ENCODE data around the gene C4orf46. TPM values are rescaled to one million over a fixed set of nuclear protein-coding genes. Genes with fewer than 3 reads are reported as not detected.

Gene C4orf46
- total RNA-seq, 2 donors from 2014 or later = 4.3 to 8.1 TPM

DNA sequence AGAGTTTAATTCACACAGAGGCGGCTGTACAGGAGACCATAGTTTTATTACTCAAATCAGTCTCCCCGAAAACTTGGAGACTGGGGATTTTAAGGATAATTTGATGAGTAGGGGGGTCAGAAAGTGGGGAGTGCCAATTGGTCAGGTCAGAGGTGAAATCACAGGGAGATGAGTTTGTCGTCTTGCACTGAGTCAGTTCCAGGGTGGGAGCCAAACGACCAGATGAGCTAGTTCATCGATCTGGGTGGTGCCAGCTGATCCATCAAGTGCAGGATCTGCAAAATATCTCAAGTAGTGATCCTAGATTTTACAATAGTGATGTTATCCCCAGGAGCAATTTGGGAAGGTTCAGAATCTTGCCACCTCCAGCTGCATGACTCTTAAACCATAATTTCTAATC, 4.4 kb upstream of the C4orf46 start:
- no peaks in the 10 kb centered on the region for H3K4me1 ChIP-seq (replicated peaks)
- no peak overlapping the region for H3K27ac ChIP-seq
- 81% methylated on average over 5 of the region's 5 CpGs for WGBS
- H3K9me3 ChIP-seq = no peaks in the 10 kb centered on the region
- H3K4me3 ChIP-seq = no peak overlapping the region
- no peaks in the 10 kb centered on the region for H3K36me3 ChIP-seq
- no peak for DNase-seq (ENCODE audit: low spot score)
- TF ChIP-seq POLR2A (IDR thresholded peaks at IDR 0.05) (no peak), POLR2AphosphoS5 (IDR thresholded peaks at IDR 0.05) (no peak)
- TF ChIP-seq, protein P1, sequence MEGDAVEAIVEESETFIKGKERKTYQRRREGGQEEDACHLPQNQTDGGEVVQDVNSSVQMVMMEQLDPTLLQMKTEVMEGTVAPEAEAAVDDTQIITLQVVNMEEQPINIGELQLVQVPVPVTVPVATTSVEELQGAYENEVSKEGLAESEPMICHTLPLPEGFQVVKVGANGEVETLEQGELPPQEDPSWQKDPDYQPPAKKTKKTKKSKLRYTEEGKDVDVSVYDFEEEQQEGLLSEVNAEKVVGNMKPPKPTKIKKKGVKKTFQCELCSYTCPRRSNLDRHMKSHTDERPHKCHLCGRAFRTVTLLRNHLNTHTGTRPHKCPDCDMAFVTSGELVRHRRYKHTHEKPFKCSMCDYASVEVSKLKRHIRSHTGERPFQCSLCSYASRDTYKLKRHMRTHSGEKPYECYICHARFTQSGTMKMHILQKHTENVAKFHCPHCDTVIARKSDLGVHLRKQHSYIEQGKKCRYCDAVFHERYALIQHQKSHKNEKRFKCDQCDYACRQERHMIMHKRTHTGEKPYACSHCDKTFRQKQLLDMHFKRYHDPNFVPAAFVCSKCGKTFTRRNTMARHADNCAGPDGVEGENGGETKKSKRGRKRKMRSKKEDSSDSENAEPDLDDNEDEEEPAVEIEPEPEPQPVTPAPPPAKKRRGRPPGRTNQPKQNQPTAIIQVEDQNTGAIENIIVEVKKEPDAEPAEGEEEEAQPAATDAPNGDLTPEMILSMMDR (IDR thresholded peaks at IDR 0.05) = no peak
- H3K27me3 ChIP-seq (replicated peaks; ENCODE audit: insufficient read depth) = no peaks in the 10 kb centered on the region
- intact Hi-C loops (cut with DNase I) = no loop called here

DNA sequence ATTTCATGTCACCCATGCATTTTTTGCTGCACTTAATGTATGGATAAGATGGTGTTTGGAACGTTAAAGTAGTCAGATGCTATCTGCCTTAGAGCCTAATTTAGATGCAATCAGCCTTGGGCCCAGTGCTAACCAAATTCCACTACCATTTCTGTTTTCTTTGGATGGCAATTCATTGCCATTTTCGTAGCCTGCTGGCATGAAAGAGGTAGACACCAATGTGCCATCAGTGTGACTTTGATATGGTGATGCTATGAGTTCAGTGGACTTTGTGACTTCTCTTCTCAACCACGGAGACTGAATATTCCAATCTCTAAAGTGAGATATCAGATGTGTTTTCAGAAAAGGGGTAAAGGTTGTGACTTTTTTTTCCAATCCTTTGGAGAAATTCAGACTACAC, 1.9 kb upstream of the C4orf46 start:
- DNase-seq (ENCODE audit: low spot score) = no peak
- intact Hi-C loops (cut with DNase I) = loop anchor here (5.0 kb wide), 1 partner anchor 49 kb away; the partner anchor contains the start of gene PPID
- 78% methylated on average over 3 of the region's 3 CpGs for WGBS

DNA sequence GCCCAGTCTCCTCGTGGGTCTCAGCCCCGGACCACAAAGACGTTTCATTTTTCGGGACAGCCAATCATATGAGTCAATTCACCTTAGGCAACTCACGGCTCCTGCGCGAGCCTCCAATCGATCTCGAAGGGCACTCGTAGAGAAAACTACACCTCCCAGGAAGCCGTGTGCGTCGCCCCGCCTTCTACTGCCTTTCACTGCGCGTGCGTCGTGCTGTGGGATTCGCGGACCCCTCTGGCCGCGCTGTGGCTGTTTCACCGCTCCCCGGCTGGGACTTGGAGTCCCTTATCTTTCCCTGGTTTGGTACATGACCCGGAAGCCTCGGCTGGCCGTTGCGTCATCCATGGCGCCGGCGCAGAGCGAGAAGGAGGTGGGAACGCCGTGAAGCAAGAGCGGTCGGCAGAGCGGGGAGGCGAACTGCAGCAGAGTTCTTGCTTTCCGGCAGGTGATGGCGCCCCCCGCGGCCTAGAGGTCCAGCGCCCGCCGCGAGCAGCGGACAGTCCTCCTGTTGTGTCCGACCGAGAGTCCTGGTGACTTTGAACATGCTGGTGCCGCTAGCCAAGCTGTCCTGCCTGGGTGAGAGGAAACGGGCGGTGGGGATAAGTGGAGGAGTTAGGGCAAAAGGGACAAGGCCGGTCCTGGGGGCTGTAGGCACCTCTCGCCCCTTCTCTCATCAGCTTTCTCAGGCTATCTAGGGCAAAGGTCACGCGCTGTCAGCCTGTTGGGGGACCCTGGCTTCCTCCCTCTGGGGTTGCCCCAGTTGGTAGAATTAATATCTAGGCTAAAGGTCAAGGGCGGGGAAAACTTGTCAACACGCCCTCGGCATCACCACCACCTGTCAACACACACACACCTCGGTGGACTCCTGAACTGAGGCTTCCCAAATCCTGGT, 474 bp upstream of the C4orf46 start, which contains the start of gene ETFDH:
ETFDH (plus strand) TSS at position 382 of the 892 bp plus-strand sequence; CDS start at position 543, 161 bp downstream.
- Histone ChIP-seq H3K9me3 (no peaks in the 10 kb centered on the region), H3K4me1 (replicated peaks) (no peaks in the 10 kb centered on the region), H3K27me3 (replicated peaks; ENCODE audit: insufficient read depth) (no peaks in the 10 kb centered on the region), H3K27ac (peak within 1 kb of the TSS; percentile 90 to 95), H3K4me3 (peak within 1 kb of the TSS; percentile 55 to 72), H3K36me3 (no peaks in the 10 kb centered on the region)
- intact Hi-C loops (cut with DNase I) = loop anchor here (5.0 kb wide), 1 partner anchor 50 kb away; the partner anchor contains the start of gene PPID
- WGBS = under 1% methylated on average over 58 of the region's 60 CpGs
- peak; percentile 91 for TF ChIP-seq POLR2A (IDR thresholded peaks at IDR 0.05)
- TF ChIP-seq, protein P1 (IDR thresholded peaks at IDR 0.05) = peak; percentile 10 to 74 (median 52)
- peak; percentile 99 for TF ChIP-seq POLR2AphosphoS5 (IDR thresholded peaks at IDR 0.05)
- DNase-seq (ENCODE audit: low spot score) = peak; percentile 97

More for the DNA sequence above, 1.9 kb upstream of the C4orf46 start:
- H3K4me3 ChIP-seq = no peak overlapping the region
- H3K27me3 ChIP-seq (replicated peaks; ENCODE audit: insufficient read depth) = no peaks in the 10 kb centered on the region
- TF ChIP-seq, protein P1 (IDR thresholded peaks at IDR 0.05) = no peak
- TF ChIP-seq POLR2A (IDR thresholded peaks at IDR 0.05) = no peak
- TF ChIP-seq POLR2AphosphoS5 (IDR thresholded peaks at IDR 0.05) = no peak
- H3K27ac ChIP-seq = no peak overlapping the region
- no peaks in the 10 kb centered on the region for H3K36me3 ChIP-seq
- no peaks in the 10 kb centered on the region for H3K4me1 ChIP-seq (replicated peaks)
- H3K9me3 ChIP-seq = no peaks in the 10 kb centered on the region

DNA sequence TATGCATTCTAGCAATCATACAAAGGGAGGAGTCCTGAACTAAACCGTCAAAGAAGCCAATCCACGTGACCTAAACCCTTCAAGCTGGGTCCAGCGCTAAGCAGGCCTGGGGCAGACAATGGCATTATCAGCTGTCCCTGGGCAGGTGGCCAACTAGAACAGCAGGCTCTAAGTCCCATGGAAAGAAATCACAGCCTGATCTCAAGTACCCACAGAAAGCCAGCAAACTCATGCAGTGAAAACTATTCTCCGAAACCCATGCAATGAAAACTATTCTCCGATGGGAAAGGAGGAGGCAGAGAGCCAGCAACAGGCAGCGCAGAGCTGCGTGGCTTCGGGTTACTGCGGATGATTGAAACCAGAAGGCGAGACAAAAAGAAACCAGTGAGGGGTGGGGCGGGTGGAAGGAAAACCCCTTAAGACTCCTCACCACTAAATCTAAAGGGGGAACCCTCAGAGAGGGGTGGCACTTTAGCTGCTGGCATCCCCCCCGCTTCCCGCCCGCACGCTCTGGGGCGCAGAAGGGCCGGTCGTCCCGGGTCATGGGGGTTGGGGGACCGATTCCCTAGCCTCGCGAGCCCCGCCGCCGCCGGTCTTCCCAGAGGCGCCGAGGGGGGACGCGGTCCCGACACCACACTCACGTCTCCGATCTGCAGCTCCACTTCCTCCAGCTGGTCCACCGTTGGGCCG, 567 bp downstream of the C4orf46 start:
- under 1% methylated on average over 35 of the region's 35 CpGs for WGBS

More for the DNA sequence above, 567 bp downstream of the C4orf46 start:
- TF ChIP-seq POLR2AphosphoS5 (IDR thresholded peaks at IDR 0.05) (no peak), POLR2A (IDR thresholded peaks at IDR 0.05) (no peak)
- TF ChIP-seq, protein P1 (IDR thresholded peaks at IDR 0.05) = no peak
- H3K9me3 ChIP-seq = no peaks in the 10 kb centered on the region
- intact Hi-C loops (cut with DNase I) = loop anchor here (5.0 kb wide), 1 partner anchor 51 kb away; the partner anchor contains the start of gene PPID
- peak overlapping the region; percentile 90 to 95 for H3K27ac ChIP-seq
- H3K4me3 ChIP-seq = peak overlapping the region; percentile 55 to 72
- H3K4me1 ChIP-seq (replicated peaks) = no peaks in the 10 kb centered on the region
- DNase-seq (ENCODE audit: low spot score) = peak; percentile 31
- no peaks in the 10 kb centered on the region for H3K27me3 ChIP-seq (replicated peaks; ENCODE audit: insufficient read depth)
- H3K36me3 ChIP-seq = no peaks in the 10 kb centered on the region

All from prostate gland (tissue), 2 donors.